HG02642 (cell line): Measurements from ENCODE around the gene TPT1.

Experiments
- ATAC-seq: cut with Tn5 transposase; IDR thresholded peaks from one replicate; pipeline ENCODE4 v1.9.1; 2021; ENCODE audit warnings: mild to moderate bottlenecking; ENCODE audit not compliant: unreplicated experiment, poor library complexity

TPT1 gene

GRCh38 chr13:45336025-45336800 is 4.8 kb downstream of the TPT1 start:
- no peak for ATAC-seq

DNA sequence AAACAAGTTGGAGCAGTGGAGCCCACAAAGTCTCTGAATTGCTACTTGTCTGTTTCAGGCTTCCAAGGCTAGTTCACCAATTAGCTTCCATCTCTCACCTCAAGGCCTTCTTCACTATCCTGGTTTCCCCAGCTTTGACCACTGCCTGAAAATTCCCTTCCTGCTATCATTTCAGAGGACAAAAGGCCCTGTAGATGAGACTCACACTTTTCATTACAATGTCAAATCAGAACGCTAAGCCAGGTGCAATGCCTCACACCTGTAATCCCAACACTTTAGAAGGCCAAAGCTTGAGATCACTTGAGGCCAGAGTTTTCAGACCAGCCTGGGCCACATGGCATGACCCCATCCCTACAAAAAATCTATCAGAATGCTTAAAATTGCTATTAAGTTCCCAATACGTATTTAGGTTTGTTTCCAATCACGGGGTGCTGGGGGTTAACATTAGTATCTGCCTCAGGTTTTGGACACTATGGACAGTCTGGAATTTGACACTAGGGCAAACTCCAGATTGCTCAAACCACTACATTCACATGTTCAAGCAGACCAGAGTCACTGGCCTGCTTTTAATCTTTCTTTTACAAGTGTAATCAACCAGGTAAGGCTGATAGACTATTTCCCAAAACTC is 5.5 kb downstream of the TPT1 start:
- ATAC-seq: no peak

DNA sequence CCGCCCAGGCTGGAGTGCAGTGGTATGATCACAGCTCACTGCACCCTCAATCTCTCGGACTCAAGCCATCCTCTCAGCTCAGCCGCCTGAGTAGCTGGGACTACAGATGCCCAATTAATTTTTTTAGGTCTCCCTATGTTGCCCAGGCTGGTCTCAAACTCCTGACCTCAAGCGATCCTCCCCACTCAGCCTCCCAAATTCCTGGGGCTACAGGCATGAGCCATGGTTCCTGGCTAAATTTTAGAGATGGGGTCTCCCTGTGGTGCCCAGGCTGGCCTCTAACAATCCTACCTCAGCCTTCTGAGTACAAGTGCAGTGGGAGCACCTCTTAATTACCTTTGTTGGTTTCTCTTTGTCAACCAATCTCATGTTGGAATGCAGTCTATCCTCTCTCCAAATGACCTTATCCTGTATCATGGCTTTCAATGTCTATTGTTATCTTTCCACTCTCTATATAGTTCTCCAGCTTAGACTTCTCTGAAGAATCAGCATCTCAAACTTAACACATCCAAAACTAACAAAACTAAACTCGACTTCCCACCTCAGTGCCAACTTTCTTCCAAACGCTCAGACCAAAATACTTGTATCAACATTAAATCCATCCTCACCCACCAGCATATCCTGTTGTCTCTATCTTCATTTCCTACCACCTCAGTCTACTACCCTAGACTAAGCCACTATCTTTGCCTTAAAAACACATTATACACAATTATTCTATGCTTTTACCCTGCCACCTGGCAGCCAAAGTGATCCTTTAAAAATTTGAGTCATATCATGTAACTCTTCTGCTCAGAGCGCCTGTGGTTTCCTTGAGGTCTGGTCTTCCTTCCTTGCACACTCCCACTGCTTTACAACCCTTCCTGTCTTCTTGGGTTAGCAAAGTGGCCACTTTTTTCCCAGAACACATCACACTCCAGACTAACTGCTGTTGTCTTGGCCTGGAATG is 6.7 kb downstream of the TPT1 start:
- ATAC-seq: no peak

GRCh38 chr13:45333251-45333976 is 7.6 kb downstream of the TPT1 start:
- no peak for ATAC-seq

DNA sequence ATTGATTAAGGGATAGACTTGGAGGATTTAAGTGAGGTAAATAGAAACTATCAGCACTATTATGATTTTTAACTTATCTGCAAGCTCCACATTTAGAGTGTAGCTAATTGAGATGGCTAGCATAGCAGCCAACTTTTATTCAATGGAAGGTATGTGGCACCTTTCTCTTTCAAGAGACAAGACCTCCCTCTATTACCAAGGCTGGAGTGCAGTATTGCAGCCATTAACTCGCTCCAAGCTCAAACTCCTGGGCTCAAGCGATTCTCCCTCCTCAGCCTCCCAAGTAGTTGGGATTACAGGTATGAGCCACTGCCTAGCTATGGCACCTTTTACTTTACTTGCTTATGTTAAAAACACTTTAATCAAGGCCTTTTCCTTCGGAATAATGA is 8.2 kb downstream of the TPT1 start:
- ATAC-seq: no peak

DNA sequence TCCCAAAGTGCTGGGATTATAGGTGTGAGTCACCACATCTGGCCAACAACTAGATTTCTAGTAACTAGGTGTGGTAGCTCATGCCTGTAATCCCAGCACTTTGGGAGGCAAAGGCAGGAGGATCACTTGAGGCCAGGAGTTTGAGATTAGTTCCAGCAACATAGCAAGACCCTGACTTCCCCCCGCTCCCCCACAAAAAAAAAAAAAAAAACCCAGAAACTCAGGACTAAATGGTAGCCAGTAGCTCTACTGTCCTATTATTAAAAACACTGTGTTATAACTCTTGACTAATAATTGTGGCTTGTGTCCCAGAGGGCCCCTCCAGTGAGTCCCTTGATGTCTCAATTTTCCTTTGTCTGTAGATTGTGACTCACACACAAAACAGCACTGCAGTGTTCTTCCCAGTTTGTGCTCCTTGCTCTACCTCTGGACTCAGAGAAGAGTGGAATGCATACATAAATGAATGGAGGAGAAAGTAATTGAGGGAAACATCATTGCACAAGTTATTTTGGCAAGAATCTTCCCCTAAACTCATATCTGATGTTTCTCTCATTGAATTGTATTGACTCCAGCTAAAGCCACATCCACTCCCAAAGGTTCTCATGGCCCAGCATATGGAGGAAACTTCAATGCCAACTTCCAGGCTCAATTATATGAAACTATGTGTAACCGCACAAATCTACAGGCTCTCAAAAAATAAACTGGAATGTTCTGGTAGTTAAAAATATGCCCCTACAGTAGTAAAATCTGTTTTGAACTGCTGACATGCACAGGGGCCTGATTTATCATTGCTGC is 8.8 kb downstream of the TPT1 start:
- ATAC-seq: no peak

- no peak for ATAC-seq
Observed at GRCh38 chr13:45331692-45332035, 9.3 kb downstream of the TPT1 start.

GRCh38 chr13:45331123-45331619 is 9.8 kb downstream of the TPT1 start:
- ATAC-seq: no peak

- ATAC-seq: no peak
Observed at GRCh38 chr13:45328661-45329111, 12.3 kb downstream of the TPT1 start.

- no peak for ATAC-seq
Observed at GRCh38 chr13:45327253-45327955, 13.6 kb downstream of the TPT1 start.

DNA sequence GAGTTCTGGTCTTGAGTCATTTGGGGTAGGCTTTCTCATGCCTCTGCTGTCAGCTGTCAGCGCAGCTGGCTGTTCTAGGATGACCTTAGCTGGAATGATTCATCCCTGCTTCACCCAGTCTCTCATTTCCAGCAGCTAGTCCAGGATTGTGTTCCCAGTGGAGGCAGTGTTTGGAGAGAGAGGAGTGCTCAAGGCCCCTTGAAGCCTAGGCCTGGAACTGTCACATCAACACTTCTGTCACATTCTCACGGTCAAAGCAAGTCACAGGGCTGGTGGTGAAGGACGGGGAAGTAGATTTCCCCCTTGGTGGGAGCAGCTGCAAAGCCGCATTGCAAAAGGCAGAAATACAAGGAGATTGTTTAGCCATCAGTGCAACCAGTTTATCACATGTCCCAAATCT is 15.2 kb downstream of the TPT1 start:
- no peak for ATAC-seq

- no peak for ATAC-seq
Observed at GRCh38 chr13:45320876-45321629, 19.9 kb downstream of the TPT1 start.

DNA sequence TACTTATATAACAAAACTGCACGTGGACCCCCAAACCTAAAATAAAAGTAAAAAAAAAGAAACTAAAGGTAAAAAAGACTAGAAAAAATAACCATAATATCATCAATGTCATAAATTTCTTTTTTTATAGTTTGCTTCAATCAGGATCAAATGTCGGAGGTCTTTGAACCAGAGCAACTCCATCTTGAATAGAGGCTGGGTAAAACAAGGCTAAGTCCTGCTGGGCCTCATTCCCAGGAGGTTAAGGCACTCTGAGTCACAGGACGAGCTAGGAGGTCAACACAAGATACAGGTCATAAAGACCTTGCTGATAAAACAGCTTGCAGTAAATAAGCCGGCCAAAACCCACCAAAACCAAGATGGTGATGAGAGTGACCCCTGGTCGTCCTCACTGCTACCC is 24.0 kb downstream of the TPT1 start:
- ATAC-seq: no peak

DNA sequence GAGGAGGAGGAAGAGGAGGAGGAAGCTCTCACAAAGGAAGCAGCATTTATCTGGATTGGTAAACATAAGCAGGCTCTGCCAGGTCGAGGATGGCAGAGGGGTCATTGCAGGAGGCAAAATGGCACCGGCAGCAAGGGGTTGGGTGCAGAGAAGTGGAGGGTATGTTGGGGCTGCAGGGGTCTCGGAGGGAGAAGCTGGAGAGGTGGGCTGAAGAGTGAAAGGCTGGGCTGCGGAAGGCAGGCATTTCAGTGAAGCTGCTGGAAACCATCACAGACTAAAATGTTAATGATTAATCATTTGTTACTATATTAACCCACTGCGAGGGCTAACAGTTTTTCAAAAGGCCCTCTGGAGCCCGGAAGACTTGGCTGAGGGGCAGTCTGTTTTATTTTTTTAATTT is 24.6 kb downstream of the TPT1 start:
- no peak for ATAC-seq

DNA sequence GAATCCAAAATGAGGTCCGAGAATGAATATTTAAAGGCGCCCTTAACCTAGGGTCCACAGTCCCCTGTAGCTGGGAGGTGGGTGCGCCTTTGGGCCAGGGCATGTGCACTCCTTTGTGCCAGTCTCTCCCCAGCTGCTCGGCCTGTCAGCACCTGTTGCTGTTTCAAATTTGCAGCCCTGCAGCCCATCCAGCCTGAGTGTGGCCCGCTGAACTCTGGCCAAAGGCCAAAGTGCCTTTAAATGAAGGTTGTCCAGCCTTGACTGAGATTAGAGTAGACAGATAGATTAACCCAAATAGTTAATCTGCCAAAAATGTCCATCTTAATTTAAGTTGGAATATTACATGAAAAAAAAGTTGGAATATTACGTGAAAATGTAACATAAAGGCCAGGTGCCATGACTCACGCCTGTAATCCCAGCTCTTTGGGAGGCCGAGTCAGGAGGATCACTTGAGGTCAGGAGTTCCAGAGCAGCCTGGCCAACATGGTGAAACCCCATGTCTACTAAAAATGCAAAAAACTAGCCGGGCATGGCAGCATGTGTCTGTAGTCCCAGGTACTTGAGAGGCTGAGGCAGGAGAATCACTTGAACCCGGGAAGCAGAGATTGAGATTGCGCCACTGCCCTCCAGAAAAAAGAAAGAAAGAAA is 25.3 kb downstream of the TPT1 start:
- no peak for ATAC-seq

- ATAC-seq: no peak
Observed at GRCh38 chr13:45314822-45315221, 26.2 kb downstream of the TPT1 start.

- peak; percentile 20 for ATAC-seq
Observed at GRCh38 chr13:45310341-45311131, 30.4 kb downstream of the TPT1 start.
